Keratinocyte (primary cell): ENCODE measurements around the gene CMTM2. TPM values are rescaled to one million over a fixed set of nuclear protein-coding genes. Genes with fewer than 3 reads are reported as not detected.

Experiments
- DNase-seq: peaks from one replicate; pipeline ENCODE4 v3.0.0-alpha.2; 2011; ENCODE audit warnings: low read depth, missing footprints, low spot score
- FAIRE-seq: peaks from 2 replicates; lab custom pipeline; 2011; peaks lifted over from hg19 to GRCh38; lab: Jason Lieb, UNC
- H2AFZ ChIP-seq: 2 replicates; pipeline ENCODE4 v1.6.0; 2012; ENCODE audit warnings: low read length, control low read depth, inconsistent platforms; ENCODE audit not compliant: control insufficient read depth
- H3K27ac ChIP-seq: 2 replicates; pipeline ENCODE4 v1.5.1; 2011; ENCODE audit warnings: low read length; ENCODE audit not compliant: control insufficient read depth, insufficient read depth
- H3K27me3 ChIP-seq: 3 replicates; pipeline ENCODE4 v1.6.0; 2011; ENCODE audit warnings: low read length; ENCODE audit not compliant: control insufficient read depth, insufficient read depth; ENCODE audit errors: extremely low read depth
- H3K36me3 ChIP-seq, 2 experiments: 2 replicates in 1 of 2; 3 replicates in 1 of 2; pipeline ENCODE4 v1.5.1; 2011; ENCODE audit warnings: low read length in 2 of 2, mild to moderate bottlenecking in 1 of 2; ENCODE audit not compliant: control insufficient read depth in 2 of 2, insufficient read depth in 2 of 2; ENCODE audit errors: extremely low read depth in 1 of 2
- H3K4me1 ChIP-seq: 3 replicates; pipeline ENCODE4 v1.5.1; 2011; ENCODE audit warnings: low read length; ENCODE audit not compliant: control insufficient read depth, insufficient read depth; ENCODE audit errors: extremely low read depth
- H3K4me2 ChIP-seq: 3 replicates; pipeline ENCODE4 v1.6.0; 2011; ENCODE audit warnings: low read depth, low read length; ENCODE audit not compliant: control insufficient read depth, insufficient read depth; ENCODE audit errors: extremely low read depth
- H3K4me3 ChIP-seq, 3 experiments: fragments of 200-600 bp in 1 of 3; sonication (generic) in 1 of 3; 2 replicates in 2 of 3; 3 replicates in 1 of 3; pipeline ENCODE4 v1.5.1; 2011 to 2016; ENCODE audit warnings: low read length in 3 of 3, mild to moderate bottlenecking in 3 of 3, control low read depth in 2 of 3, inconsistent platforms in 1 of 3, low read depth in 1 of 3, mixed read lengths in 1 of 3, mixed run types in 1 of 3, moderate library complexity in 1 of 3; ENCODE audit not compliant: control insufficient read depth in 2 of 3, insufficient read depth in 2 of 3; ENCODE audit errors: extremely low read depth in 1 of 3
- H3K79me2 ChIP-seq: 2 replicates; pipeline ENCODE4 v1.6.0; 2012; ENCODE audit warnings: low read length; ENCODE audit not compliant: control insufficient read depth, insufficient read depth
- H3K9ac ChIP-seq: 3 replicates; pipeline ENCODE4 v1.6.0; 2011; ENCODE audit warnings: low read length; ENCODE audit not compliant: control insufficient read depth, insufficient read depth; ENCODE audit errors: extremely low read depth
- H3K9me1 ChIP-seq: 3 replicates; pipeline ENCODE4 v1.6.0; 2011; ENCODE audit warnings: low read length; ENCODE audit not compliant: control insufficient read depth, insufficient read depth; ENCODE audit errors: extremely low read depth
- H3K9me3 ChIP-seq: 2 replicates; pipeline ENCODE4 v1.5.1; 2012; ENCODE audit warnings: low read depth, low read length; ENCODE audit not compliant: control insufficient read depth
- H4K20me1 ChIP-seq: 3 replicates; pipeline ENCODE4 v1.6.0; 2011; ENCODE audit warnings: low read length; ENCODE audit not compliant: control insufficient read depth, insufficient read depth; ENCODE audit errors: extremely low read depth
- CTCF ChIP-seq, 3 experiments: IDR thresholded peaks in 1 of 3; conservative IDR thresholded peaks in 1 of 3; optimal IDR thresholded peaks in 1 of 3; 2 replicates in 2 of 3; 3 replicates in 1 of 3; pipeline versions ENCODE3 to v1.5.1; 2011; ENCODE audit warnings: low read length in 3 of 3, mild to moderate bottlenecking in 3 of 3, moderate library complexity in 2 of 3, control low read depth in 1 of 3, inconsistent platforms in 1 of 3; ENCODE audit not compliant: insufficient read depth in 2 of 3; ENCODE audit errors: extremely low read depth in 1 of 3
- EZH2 ChIP-seq: IDR thresholded peaks from one replicate; pipeline ENCODE4 v1.6.1; 2012; ENCODE audit warnings: inconsistent platforms, mild to moderate bottlenecking, low read length, moderate library complexity
- dilution Hi-C: fragments of 300-500 bp; cut with MboI; formaldehyde crosslinking; loops from one replicate; pipeline ENCODE4 v1.7.0; 2020; ENCODE audit warnings: low sequenced_read_pairs; ENCODE audit not compliant: extremely low pct_ligation_motif_present
- polyA plus RNA-seq, 5 experiments: library from polyadenylated mRNA; depleted of rRNA in 3 of 5; stranded (reverse) in 3 of 5; stranded (forward) in 1 of 5; unstranded in 1 of 5; fragments of >200 nt; gene quantifications; 1 replicate in 1 of 5; 2 replicates in 3 of 5; 3 replicates in 1 of 5; pipeline versions ENCODE4 v1.2.1 to v1.2.3, GENCODE V29; 2011 to 2012; ENCODE audit warnings: missing spikeins in 2 of 5, low read depth in 1 of 5, low replicate concordance in 1 of 5

The CMTM2 gene
- polyA plus RNA-seq, 1 donor (not counting 4 experiments of a cell fraction or from before 2014, with no cell fraction given): not detected

GRCh38 chr16:66599726-66600125 is 20.5 kb downstream of the CMTM2 start:
- Histone ChIP-seq H3K79me2 (no peaks in the 10 kb centered on the region), H3K27me3 (no peaks in the 10 kb centered on the region), H3K9me1 (no peaks in the 10 kb centered on the region), H3K27ac (no peak overlapping the region), H3K4me1 (peaks cover 4% of the 10 kb centered on the region), H2AFZ (no peak overlapping the region), H3K4me3 (no peak overlapping the region), H4K20me1 (no peaks in the 10 kb centered on the region), H3K36me3 (no peaks in the 10 kb centered on the region), H3K9ac (no peak overlapping the region), H3K9me3 (peaks cover 2% of the 10 kb centered on the region), H3K4me2 (no peak overlapping the region)
- TF ChIP-seq CTCF (optimal IDR thresholded peaks at IDR 0.05 in 1 of 3, IDR thresholded peaks at IDR 0.05 in 1 of 3, conservative IDR thresholded peaks at IDR 0.05 in 1 of 3; ENCODE audit: extremely low read depth in 1 of 3, insufficient read depth in 2 of 3, low read length in 3 of 3): no peak
- FAIRE-seq (no peak), DNase-seq (no peak)
- dilution Hi-C loops: no loop called here

GRCh38 chr16:66600477-66600876 is 21.2 kb downstream of the CMTM2 start:
- H4K20me1 ChIP-seq: no peaks in the 10 kb centered on the region
- H3K9me3 ChIP-seq: peaks cover 2% of the 10 kb centered on the region
- H3K27me3 ChIP-seq: no peaks in the 10 kb centered on the region
- TF ChIP-seq CTCF (optimal IDR thresholded peaks at IDR 0.05 in 1 of 3, IDR thresholded peaks at IDR 0.05 in 1 of 3, conservative IDR thresholded peaks at IDR 0.05 in 1 of 3; ENCODE audit: extremely low read depth in 1 of 3, insufficient read depth in 2 of 3, low read length in 3 of 3): no peak
- no peak for TF ChIP-seq EZH2
- no peak overlapping the region for H3K9ac ChIP-seq
- DNase-seq (no peak), FAIRE-seq (no peak)
- dilution Hi-C loops: no loop called here
- no peak overlapping the region for H2AFZ ChIP-seq
- H3K27ac ChIP-seq: no peak overlapping the region
- H3K4me1 ChIP-seq: peaks cover 4% of the 10 kb centered on the region
- H3K4me3 ChIP-seq: no peak overlapping the region
- no peaks in the 10 kb centered on the region for H3K9me1 ChIP-seq
- H3K36me3 ChIP-seq: no peaks in the 10 kb centered on the region
- H3K4me2 ChIP-seq: no peak overlapping the region
- no peaks in the 10 kb centered on the region for H3K79me2 ChIP-seq
